CD14-positive monocyte (primary cell): ENCODE results near the gene CNTN4. TPM values are rescaled to one million over a fixed set of nuclear protein-coding genes. Genes with fewer than 3 reads are reported as not detected.

Source experiments
- DNase-seq, 3 donors: peaks; one replicate each; pipeline ENCODE4 v3.0.0-alpha.2; 2011 to 2022
- H2AFZ ChIP-seq: 2 replicates; pipeline ENCODE4 v1.6.0; 2012; ENCODE audit warnings: mild to moderate bottlenecking, low read depth, low read length, inconsistent platforms; ENCODE audit not compliant: insufficient read depth, poor library complexity, severe bottlenecking
- H3K27ac ChIP-seq, 2 donors: 1 replicate in 1 of 2; 2 replicates in 1 of 2; pipeline ENCODE4 v1.5.1; 2012 to 2013; ENCODE audit warnings: low read length in 2 of 2, control low read depth in 1 of 2, inconsistent platforms in 1 of 2, low read depth in 1 of 2, mild to moderate bottlenecking in 1 of 2
- H3K27me3 ChIP-seq, 2 donors: one replicate each; pipeline versions ENCODE4 v1.6.0 to v1.6.1; 2011 to 2013; ENCODE audit warnings: low read length in 2 of 2; ENCODE audit not compliant: control insufficient read depth in 2 of 2, insufficient read depth in 2 of 2
- H3K36me3 ChIP-seq, 2 donors: replicated peaks in 1 of 2; 1 replicate in 1 of 2; 2 replicates in 1 of 2; pipeline versions ENCODE4 v1.5.1 to v1.6.1; 2012 to 2013; ENCODE audit warnings: low read length in 2 of 2, control low read depth in 1 of 2, inconsistent platforms in 1 of 2, mild to moderate bottlenecking in 1 of 2; ENCODE audit not compliant: insufficient read depth in 2 of 2, control insufficient read depth in 1 of 2
- H3K4me1 ChIP-seq, 2 donors: 1 replicate in 1 of 2; 2 replicates in 1 of 2; pipeline versions ENCODE4 v1.5.1 to v1.6.1; 2012 to 2013; ENCODE audit warnings: low read length in 2 of 2, control low read depth in 1 of 2, inconsistent platforms in 1 of 2, mild to moderate bottlenecking in 1 of 2, moderate library complexity in 1 of 2; ENCODE audit not compliant: insufficient read depth in 2 of 2, control insufficient read depth in 1 of 2
- H3K4me2 ChIP-seq: replicated peaks from 2 replicates; pipeline ENCODE3; 2012; ENCODE audit warnings: low read length, moderate library complexity, mild to moderate bottlenecking; ENCODE audit not compliant: poor library complexity, severe bottlenecking; ENCODE audit errors: extremely low read depth
- H3K4me3 ChIP-seq, 3 experiments: fragments of 200-600 bp in 1 of 3; sonication (generic) in 1 of 3; replicated peaks in 1 of 3; 1 replicate in 2 of 3; 2 replicates in 1 of 3; pipeline ENCODE4 v1.5.1; 2011 to 2013; ENCODE audit warnings: low read length in 3 of 3, mild to moderate bottlenecking in 3 of 3, control low read depth in 2 of 3, low read depth in 2 of 3, inconsistent platforms in 1 of 3, moderate library complexity in 1 of 3
- H3K79me2 ChIP-seq: 2 replicates; pipeline ENCODE4 v1.6.0; 2012; ENCODE audit warnings: mild to moderate bottlenecking, control low read depth, inconsistent platforms, low read length, moderate library complexity; ENCODE audit not compliant: insufficient read depth
- H3K9ac ChIP-seq: 2 replicates; pipeline ENCODE4 v1.6.0; 2017; ENCODE audit warnings: low read length, mild to moderate bottlenecking; ENCODE audit not compliant: insufficient read depth, poor library complexity, severe bottlenecking
- H3K9me3 ChIP-seq, 2 donors: replicated peaks in 1 of 2; 1 replicate in 1 of 2; 2 replicates in 1 of 2; pipeline versions ENCODE4 v1.5.1 to v1.6.1; 2012 to 2013; ENCODE audit warnings: low read length in 2 of 2, control low read depth in 1 of 2; ENCODE audit not compliant: control insufficient read depth in 1 of 2, insufficient read depth in 1 of 2
- H4K20me1 ChIP-seq: 2 replicates; pipeline ENCODE4 v1.6.0; 2012; ENCODE audit warnings: mild to moderate bottlenecking, low read length, control low read depth, moderate library complexity; ENCODE audit not compliant: insufficient read depth
- H3K27ac Mint-ChIP-seq, 7 donors: one replicate each; pipeline ENCODE4 v1.8.0; 2020; ENCODE audit warnings: mild to moderate bottlenecking in 7 of 7, mixed read lengths in 7 of 7, moderate library complexity in 6 of 7, inconsistent platforms in 2 of 7
- H3K27me3 Mint-ChIP-seq, 3 donors: one replicate each; pipeline ENCODE4 v1.8.0; 2021 to 2022; ENCODE audit warnings: low read depth in 3 of 3, mild to moderate bottlenecking in 3 of 3, mixed read lengths in 3 of 3, moderate library complexity in 3 of 3, inconsistent platforms in 1 of 3
- H3K36me3 Mint-ChIP-seq, 2 donors: one replicate each; pipeline ENCODE4 v1.8.0; 2020; ENCODE audit warnings: mixed read lengths in 2 of 2, inconsistent platforms in 1 of 2, mild to moderate bottlenecking in 1 of 2
- H3K4me1 Mint-ChIP-seq: one replicate; pipeline ENCODE4 v1.8.0; 2020; ENCODE audit warnings: mild to moderate bottlenecking, mixed read lengths
- H3K4me3 Mint-ChIP-seq, 2 donors: one replicate each; pipeline ENCODE4 v1.8.0; 2020; ENCODE audit warnings: mild to moderate bottlenecking in 2 of 2, mixed read lengths in 2 of 2, moderate library complexity in 1 of 2
- H3K9me3 Mint-ChIP-seq, 7 donors: one replicate each; pipeline ENCODE4 v1.8.0; 2020 to 2022; ENCODE audit warnings: mixed read lengths in 7 of 7, mild to moderate bottlenecking in 6 of 7, moderate library complexity in 6 of 7, inconsistent platforms in 2 of 7
- WGBS: methylation state at CpG from one replicate; pipeline ENCODE4 v1.1.5; 2013; ENCODE audit warnings: missing lambda C conversion rate; ENCODE audit not compliant: insufficient coverage; 5-methylcytosine and 5-hydroxymethylcytosine counted together
- intact Hi-C, 2 donors: fragments of 100-400 bp; cut with micrococcal nuclease; formaldehyde crosslinking; loops; one replicate each; pipeline versions ENCODE4 v1.15.0 to v1.15.1; 2023
- polyA plus RNA-seq, 3 donors: library from polyadenylated mRNA; depleted of rRNA in 1 of 3; unstranded in 2 of 3; stranded (reverse) in 1 of 3; fragments of 300-500 nt in 2 of 3; fragments of >200 nt in 1 of 3; fragmentation: Illumina TruSeq in 2 of 3; gene quantifications; 1 replicate in 2 of 3; 2 replicates in 1 of 3; pipeline ENCODE4 v1.2.3, GENCODE V29; 2012 to 2021
- TF ChIP-seq, protein P1 (sequence below): fragments of 200-600 bp; IDR thresholded peaks from one replicate; pipeline ENCODE4 v1.8.0; 2022; ENCODE audit warnings: antibody characterized with exemption, mild to moderate bottlenecking

CNTN4 gene
- polyA plus RNA-seq, 3 donors: not detected

DNA sequence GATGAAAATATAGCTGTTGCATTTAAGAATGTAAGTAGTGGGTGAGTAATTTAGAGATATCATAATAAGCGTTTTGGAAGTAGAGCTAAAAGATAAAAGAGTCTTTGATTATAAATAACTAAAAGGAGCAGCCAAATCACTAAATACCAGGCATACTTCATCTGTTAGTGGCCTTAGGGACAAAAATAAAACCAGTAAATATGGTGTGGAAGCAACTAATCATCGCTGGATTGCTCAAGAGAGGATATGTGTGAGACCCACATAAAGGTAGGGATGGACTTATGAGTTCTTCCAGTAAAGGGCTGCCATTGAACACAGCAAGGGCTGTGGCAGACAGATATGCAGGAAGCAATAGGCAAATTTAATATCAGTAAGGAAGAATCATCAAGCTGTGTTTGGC lies 356.2 kb downstream of the CNTN4 start:
- no peaks in the 10 kb centered on the region for H3K4me1 Mint-ChIP-seq
- H3K27ac Mint-ChIP-seq: no peak overlapping the region
- no peak for DNase-seq
- no peaks in the 10 kb centered on the region for H3K4me1 ChIP-seq
- H3K27me3 Mint-ChIP-seq: no peaks in the 10 kb centered on the region
- no peak overlapping the region for H2AFZ ChIP-seq
- H3K9me3 ChIP-seq: no peaks in the 10 kb centered on the region
- H3K4me2 ChIP-seq: no peak overlapping the region
- H4K20me1 ChIP-seq: no peaks in the 10 kb centered on the region
- no peaks in the 10 kb centered on the region for H3K36me3 ChIP-seq
- no peaks in the 10 kb centered on the region for H3K36me3 Mint-ChIP-seq
- no peaks in the 10 kb centered on the region for H3K79me2 ChIP-seq
- no peak overlapping the region for H3K4me3 Mint-ChIP-seq
- TF ChIP-seq, protein P1, sequence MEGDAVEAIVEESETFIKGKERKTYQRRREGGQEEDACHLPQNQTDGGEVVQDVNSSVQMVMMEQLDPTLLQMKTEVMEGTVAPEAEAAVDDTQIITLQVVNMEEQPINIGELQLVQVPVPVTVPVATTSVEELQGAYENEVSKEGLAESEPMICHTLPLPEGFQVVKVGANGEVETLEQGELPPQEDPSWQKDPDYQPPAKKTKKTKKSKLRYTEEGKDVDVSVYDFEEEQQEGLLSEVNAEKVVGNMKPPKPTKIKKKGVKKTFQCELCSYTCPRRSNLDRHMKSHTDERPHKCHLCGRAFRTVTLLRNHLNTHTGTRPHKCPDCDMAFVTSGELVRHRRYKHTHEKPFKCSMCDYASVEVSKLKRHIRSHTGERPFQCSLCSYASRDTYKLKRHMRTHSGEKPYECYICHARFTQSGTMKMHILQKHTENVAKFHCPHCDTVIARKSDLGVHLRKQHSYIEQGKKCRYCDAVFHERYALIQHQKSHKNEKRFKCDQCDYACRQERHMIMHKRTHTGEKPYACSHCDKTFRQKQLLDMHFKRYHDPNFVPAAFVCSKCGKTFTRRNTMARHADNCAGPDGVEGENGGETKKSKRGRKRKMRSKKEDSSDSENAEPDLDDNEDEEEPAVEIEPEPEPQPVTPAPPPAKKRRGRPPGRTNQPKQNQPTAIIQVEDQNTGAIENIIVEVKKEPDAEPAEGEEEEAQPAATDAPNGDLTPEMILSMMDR: no peak
- H3K9me3 Mint-ChIP-seq: peaks cover 0 to 8% (median 0%) of the 10 kb centered on the region in 7 donors
- 57% methylated on average over 1 of the region's 2 CpGs for WGBS
- H3K4me3 ChIP-seq: no peak overlapping the region
- no peak overlapping the region for H3K27ac ChIP-seq
- intact Hi-C loops: no loop called here
- no peak overlapping the region for H3K9ac ChIP-seq
- H3K27me3 ChIP-seq: no peaks in the 10 kb centered on the region

DNA sequence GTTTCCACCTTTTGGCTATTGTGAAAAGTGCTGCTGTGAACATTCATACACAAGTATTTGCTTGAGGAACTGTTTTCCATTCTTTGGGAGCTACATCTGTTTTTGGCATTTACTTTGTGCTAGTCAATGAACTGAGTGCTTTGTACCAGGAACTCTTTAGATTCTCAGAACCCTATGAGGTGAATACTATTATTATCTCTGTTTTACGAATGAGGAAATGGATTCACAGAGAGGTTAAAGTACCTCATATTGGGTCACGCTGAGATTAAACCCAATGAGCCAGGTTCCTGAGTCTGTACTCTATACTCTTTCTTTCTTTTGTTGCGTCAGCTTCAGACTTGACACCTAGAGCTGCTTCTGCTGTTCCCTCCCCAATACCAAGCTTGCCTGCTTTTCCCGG lies 358.1 kb downstream of the CNTN4 start:
- H3K4me3 ChIP-seq: no peak overlapping the region
- no peaks in the 10 kb centered on the region for H3K79me2 ChIP-seq
- peaks cover 0 to 3% of the 10 kb centered on the region in 2 donors for H3K9me3 ChIP-seq
- H3K27me3 ChIP-seq: no peaks in the 10 kb centered on the region
- TF ChIP-seq, protein P1: no peak
- no peak overlapping the region for H2AFZ ChIP-seq
- WGBS: 100% methylated on average over 2 of the region's 4 CpGs
- no peaks in the 10 kb centered on the region for H3K4me1 ChIP-seq
- Mint-ChIP-seq H3K4me1 (no peaks in the 10 kb centered on the region), H3K4me3 (no peak overlapping the region), H3K27me3 (no peaks in the 10 kb centered on the region), H3K36me3 (no peaks in the 10 kb centered on the region), H3K9me3 (peaks cover 0 to 7% (median 0%) of the 10 kb centered on the region in 7 donors), H3K27ac (no peak overlapping the region)
- H3K27ac ChIP-seq: no peak overlapping the region
- H4K20me1 ChIP-seq: no peaks in the 10 kb centered on the region
- no peak overlapping the region for H3K9ac ChIP-seq
- H3K4me2 ChIP-seq: no peak overlapping the region
- no peak for DNase-seq
- no peaks in the 10 kb centered on the region for H3K36me3 ChIP-seq
- intact Hi-C loops: no loop called here
